Colonic mucosa (tissue), 4 donors: Measurements from ENCODE around the gene MORF4L2. TPM values are rescaled to one million over a fixed set of nuclear protein-coding genes. Genes with fewer than 3 reads are reported as not detected.
A peak's percentile ranks its signal among the peaks of the same experiment; 100 is the strongest.

Experiments
- DNase-seq: peaks from one replicate; pipeline ENCODE4 v3.0.0-alpha.2; 2020
- H3K27ac ChIP-seq: fragments of 200-600 bp; one replicate; pipeline ENCODE4 v1.8.0; 2021
- H3K27me3 ChIP-seq: fragments of 200-600 bp; one replicate; pipeline ENCODE4 v1.8.0; 2021
- H3K36me3 ChIP-seq: fragments of 200-600 bp; one replicate; pipeline ENCODE4 v1.8.0; 2021
- H3K4me1 ChIP-seq: fragments of 200-600 bp; one replicate; pipeline ENCODE4 v1.8.0; 2021; ENCODE audit warnings: mild to moderate bottlenecking
- H3K4me3 ChIP-seq: fragments of 200-600 bp; one replicate; pipeline ENCODE4 v1.8.0; 2021
- H3K9ac ChIP-seq, 2 donors: one replicate each; pipeline ENCODE4 v1.7.0; 2013; ENCODE audit warnings: control low read depth in 2 of 2, low read depth in 2 of 2, low read length in 2 of 2
- H3K9me3 ChIP-seq: fragments of 200-600 bp; one replicate; pipeline ENCODE4 v1.8.0; 2021
- CTCF ChIP-seq: fragments of 200-600 bp; IDR thresholded peaks from one replicate; pipeline ENCODE4 v1.8.0; 2022; ENCODE audit warnings: antibody characterized with exemption, mild to moderate bottlenecking
- intact Hi-C: fragments of 100-400 bp; cut with DNase I; formaldehyde crosslinking; loops from one replicate; pipeline ENCODE4 v1.14.1; 2022
- total RNA-seq, 2 donors: library from RNA; stranded (reverse); fragmentation: NEBNext Ultra II Directional in 1 of 2; extraction: Animal tissue kit (Norgen Biotek cat#: 25700) in 1 of 2; gene quantifications; one replicate each; pipeline ENCODE4 v1.2.1, GENCODE V29; 2021
- donor health status: healthy.
- donor health status: DM: no; HTN: no; CAD: no.
- donor health status: DM: no; HTN: no; CAD: no.

MORF4L2 gene
- total RNA-seq, result 100 to 1,000 TPM; 198 to 266 TPM

GRCh38 chrX:103686199-103687072, at the start of gene MORF4L2:
MORF4L2 (minus strand) TSS chrX:103686699; CDS start chrX:103677027, 9,672 bp downstream.
- intact Hi-C loops, result loop anchor here (5.0 kb wide), 1 partner anchor 131 kb away; no protein-coding TSS in a partner anchor
- Histone ChIP-seq H3K36me3 (no peaks in the 10 kb centered on the region), H3K27me3 (no peaks in the 10 kb centered on the region), H3K9ac (peak within 1 kb of the TSS; percentile 79 to 81), H3K4me3 (peak within 1 kb of the TSS; percentile 42), H3K4me1 (no peaks in the 10 kb centered on the region), H3K9me3 (no peaks in the 10 kb centered on the region), H3K27ac (peak within 1 kb of the TSS; percentile 85)
- peak; percentile 90 for DNase-seq
- no peak for TF ChIP-seq CTCF

GRCh38 chrX:103734125-103734760, 47.7 kb upstream of the MORF4L2 start:
- Histone ChIP-seq H3K4me3 (no peak overlapping the region), H3K27ac (no peak overlapping the region), H3K9me3 (no peaks in the 10 kb centered on the region), H3K36me3 (no peaks in the 10 kb centered on the region), H3K9ac (no peak overlapping the region), H3K4me1 (no peaks in the 10 kb centered on the region), H3K27me3 (no peaks in the 10 kb centered on the region)
- no peak for TF ChIP-seq CTCF
- intact Hi-C loops, result no loop called here
- no peak for DNase-seq

GRCh38 chrX:103733017-103733416, 46.5 kb upstream of the MORF4L2 start:
- no peak for TF ChIP-seq CTCF
- intact Hi-C loops, result no loop called here
- Histone ChIP-seq H3K4me3 (no peak overlapping the region), H3K27ac (no peak overlapping the region), H3K4me1 (no peaks in the 10 kb centered on the region), H3K36me3 (no peaks in the 10 kb centered on the region), H3K27me3 (no peaks in the 10 kb centered on the region), H3K9ac (no peak overlapping the region), H3K9me3 (no peaks in the 10 kb centered on the region)
- no peak for DNase-seq

GRCh38 chrX:103730796-103731493, 44.4 kb upstream of the MORF4L2 start:
- no peak for TF ChIP-seq CTCF
- no peak for DNase-seq
- H3K36me3 ChIP-seq, result no peaks in the 10 kb centered on the region
- H3K27me3 ChIP-seq, result no peaks in the 10 kb centered on the region
- H3K27ac ChIP-seq, result no peak overlapping the region
- no peak overlapping the region for H3K4me3 ChIP-seq
- H3K9ac ChIP-seq, result no peak overlapping the region
- intact Hi-C loops, result no loop called here
- H3K4me1 ChIP-seq, result no peaks in the 10 kb centered on the region
- H3K9me3 ChIP-seq, result no peaks in the 10 kb centered on the region

GRCh38 chrX:103730147-103730795, 43.8 kb upstream of the MORF4L2 start:
- no peak overlapping the region for H3K4me3 ChIP-seq
- H3K9me3 ChIP-seq, result no peaks in the 10 kb centered on the region
- no peak for DNase-seq
- H3K4me1 ChIP-seq, result no peaks in the 10 kb centered on the region
- H3K36me3 ChIP-seq, result no peaks in the 10 kb centered on the region
- no peak overlapping the region for H3K27ac ChIP-seq
- no peaks in the 10 kb centered on the region for H3K27me3 ChIP-seq
- no peak for TF ChIP-seq CTCF
- H3K9ac ChIP-seq, result no peak overlapping the region
- intact Hi-C loops, result no loop called here
